Measurements from ENCODE around the gene CFAP251. TPM values are rescaled to one million over a fixed set of nuclear protein-coding genes. Genes with fewer than 3 reads are reported as not detected.

The CFAP251 gene
- total RNA-seq, 1 donor from 2014 or later = 4.7 TPM

- no peak for FAIRE-seq
- Histone ChIP-seq H3K27me3 (ENCODE audit: insufficient read depth, low read length) (no peaks in the 10 kb centered on the region), H3K4me3 (ENCODE audit: insufficient read depth, low read depth, low read length) (no peak overlapping the region), H3K27ac (ENCODE audit: low read depth, low read length) (peak overlapping the region; percentile 89), H4K20me1 (ENCODE audit: insufficient read depth, low read length) (no peaks in the 10 kb centered on the region), H3K36me3 (ENCODE audit: insufficient read depth, low read length) (no peaks in the 10 kb centered on the region), H3K9ac (ENCODE audit: low read length) (peak overlapping the region; percentile 85), H3K9me3 (ENCODE audit: insufficient read depth, low read depth, low read length) (no peaks in the 10 kb centered on the region), H2AFZ (ENCODE audit: low read depth, low read length) (peak overlapping the region; percentile 36), H3K4me1 (ENCODE audit: insufficient read depth, low read length) (peaks cover 21% of the 10 kb centered on the region), H3K79me2 (ENCODE audit: insufficient read depth, low read length) (no peaks in the 10 kb centered on the region), H3K4me2 (ENCODE audit: low read length) (peak overlapping the region; percentile 84)
- H3K36me3 Mint-ChIP-seq (ENCODE audit: low read depth, unreplicated experiment) = peaks cover 11% of the 10 kb centered on the region
- peak; percentile 86 for DNase-seq (ENCODE audit: low read depth)
- no peaks in the 10 kb centered on the region for H3K27me3 Mint-ChIP-seq (ENCODE audit: low read depth, unreplicated experiment)
- H3K9me3 Mint-ChIP-seq (ENCODE audit: unreplicated experiment) = peaks cover 10% of the 10 kb centered on the region
- H3K4me3 Mint-ChIP-seq (ENCODE audit: unreplicated experiment) = peak overlapping the region; percentile 45
- H3K27ac Mint-ChIP-seq (ENCODE audit: unreplicated experiment) = peak overlapping the region; percentile 98
- peaks cover 20% of the 10 kb centered on the region for H3K4me1 Mint-ChIP-seq (ENCODE audit: low read depth, unreplicated experiment)
- TF ChIP-seq CTCF (IDR thresholded peaks at IDR 0.05; ENCODE audit: insufficient read depth, low read depth, low read length) (no peak), EZH2 (IDR thresholded peaks at IDR 0.05; ENCODE audit: insufficient read depth, low read length) (no peak)
These were observed 6.9 kb downstream of the CFAP251 start for GRCh38 chr12:121925358-121925695.

GRCh38 chr12:121926874-121927706, 8.7 kb downstream of the CFAP251 start:
- Histone ChIP-seq H3K27ac (ENCODE audit: low read depth, low read length) (peak overlapping the region; percentile 5), H3K9me3 (ENCODE audit: insufficient read depth, low read depth, low read length) (no peaks in the 10 kb centered on the region), H3K4me1 (ENCODE audit: insufficient read depth, low read length) (peaks cover 21% of the 10 kb centered on the region), H4K20me1 (ENCODE audit: insufficient read depth, low read length) (no peaks in the 10 kb centered on the region), H3K79me2 (ENCODE audit: insufficient read depth, low read length) (no peaks in the 10 kb centered on the region), H3K4me2 (ENCODE audit: low read length) (peak overlapping the region; percentile 40), H3K9ac (ENCODE audit: low read length) (no peak overlapping the region), H3K4me3 (ENCODE audit: insufficient read depth, low read depth, low read length) (no peak overlapping the region), H3K36me3 (ENCODE audit: insufficient read depth, low read length) (no peaks in the 10 kb centered on the region), H3K27me3 (ENCODE audit: insufficient read depth, low read length) (no peaks in the 10 kb centered on the region), H2AFZ (ENCODE audit: low read depth, low read length) (peak overlapping the region; percentile 33)
- peaks cover 18% of the 10 kb centered on the region for H3K36me3 Mint-ChIP-seq (ENCODE audit: low read depth, unreplicated experiment)
- peaks cover 8% of the 10 kb centered on the region for H3K9me3 Mint-ChIP-seq (ENCODE audit: unreplicated experiment)
- no peak for TF ChIP-seq CTCF (IDR thresholded peaks at IDR 0.05; ENCODE audit: insufficient read depth, low read depth, low read length)
- no peak for TF ChIP-seq EZH2 (IDR thresholded peaks at IDR 0.05; ENCODE audit: insufficient read depth, low read length)
- H3K27ac Mint-ChIP-seq (ENCODE audit: unreplicated experiment) = no peak overlapping the region
- DNase-seq (ENCODE audit: low read depth) (no peak), FAIRE-seq (no peak)
- no peak overlapping the region for H3K4me3 Mint-ChIP-seq (ENCODE audit: unreplicated experiment)
- H3K4me1 Mint-ChIP-seq (ENCODE audit: low read depth, unreplicated experiment) = peaks cover 20% of the 10 kb centered on the region
- no peaks in the 10 kb centered on the region for H3K27me3 Mint-ChIP-seq (ENCODE audit: low read depth, unreplicated experiment)

- H2AFZ ChIP-seq (ENCODE audit: low read depth, low read length) = peak overlapping the region; percentile 33
These were observed 9.4 kb downstream of the CFAP251 start for GRCh38 chr12:121927813-121928212.

More at GRCh38 chr12:121927813-121928212, 9.4 kb downstream of the CFAP251 start:
- Mint-ChIP-seq H3K36me3 (ENCODE audit: low read depth, unreplicated experiment) (peaks cover 18% of the 10 kb centered on the region), H3K4me3 (ENCODE audit: unreplicated experiment) (no peak overlapping the region), H3K9me3 (ENCODE audit: unreplicated experiment) (peaks cover 8% of the 10 kb centered on the region), H3K27ac (ENCODE audit: unreplicated experiment) (no peak overlapping the region), H3K4me1 (ENCODE audit: low read depth, unreplicated experiment) (peaks cover 20% of the 10 kb centered on the region), H3K27me3 (ENCODE audit: low read depth, unreplicated experiment) (no peaks in the 10 kb centered on the region)
- Histone ChIP-seq H4K20me1 (ENCODE audit: insufficient read depth, low read length) (no peaks in the 10 kb centered on the region), H3K4me1 (ENCODE audit: insufficient read depth, low read length) (peaks cover 21% of the 10 kb centered on the region), H3K36me3 (ENCODE audit: insufficient read depth, low read length) (no peaks in the 10 kb centered on the region), H3K4me3 (ENCODE audit: insufficient read depth, low read depth, low read length) (no peak overlapping the region), H3K9ac (ENCODE audit: low read length) (no peak overlapping the region), H3K9me3 (ENCODE audit: insufficient read depth, low read depth, low read length) (no peaks in the 10 kb centered on the region), H3K4me2 (ENCODE audit: low read length) (peak overlapping the region; percentile 40), H3K27ac (ENCODE audit: low read depth, low read length) (peak overlapping the region; percentile 5), H3K79me2 (ENCODE audit: insufficient read depth, low read length) (no peaks in the 10 kb centered on the region), H3K27me3 (ENCODE audit: insufficient read depth, low read length) (no peaks in the 10 kb centered on the region)
- TF ChIP-seq CTCF (IDR thresholded peaks at IDR 0.05; ENCODE audit: insufficient read depth, low read depth, low read length) = no peak
- no peak for TF ChIP-seq EZH2 (IDR thresholded peaks at IDR 0.05; ENCODE audit: insufficient read depth, low read length)
- FAIRE-seq (no peak), DNase-seq (ENCODE audit: low read depth) (peak; percentile 27)

All from astrocyte (in vitro differentiated cells and primary cell).